ENCODE measurements around the gene FAM135A.

FAM135A gene

GRCh38 chr6:70385901-70386300, 27.4 kb upstream of the FAM135A start:
- DNase-seq (ENCODE audit: low read depth) = peak; percentile 9
- TF ChIP-seq CTCF (conservative IDR thresholded peaks at IDR 0.05; ENCODE audit: low read depth, low read length) = no peak
- no peak overlapping the region for H3K4me3 ChIP-seq (ENCODE audit: low read depth, low read length)

DNA sequence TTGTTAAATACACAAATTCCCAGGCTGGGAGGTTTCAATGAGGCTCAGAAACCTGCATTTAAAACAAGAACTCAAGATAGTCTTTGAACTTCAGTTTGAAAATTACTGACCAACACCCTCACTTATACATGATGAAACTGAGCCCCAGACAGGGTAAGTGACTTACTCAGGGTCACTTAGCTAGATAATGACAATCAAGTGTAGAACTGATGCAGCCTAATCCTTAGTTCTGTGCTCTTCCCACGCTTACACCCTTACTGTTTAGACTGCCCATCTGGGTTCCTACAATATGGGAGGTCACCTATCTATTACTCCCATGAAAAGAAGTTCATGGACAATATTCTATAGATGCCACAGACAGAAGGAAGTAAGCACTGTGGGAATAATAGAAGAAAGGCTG, 24.5 kb upstream of the FAM135A start:
- no peak for TF ChIP-seq CTCF (conservative IDR thresholded peaks at IDR 0.05; ENCODE audit: low read depth, low read length)

DNA sequence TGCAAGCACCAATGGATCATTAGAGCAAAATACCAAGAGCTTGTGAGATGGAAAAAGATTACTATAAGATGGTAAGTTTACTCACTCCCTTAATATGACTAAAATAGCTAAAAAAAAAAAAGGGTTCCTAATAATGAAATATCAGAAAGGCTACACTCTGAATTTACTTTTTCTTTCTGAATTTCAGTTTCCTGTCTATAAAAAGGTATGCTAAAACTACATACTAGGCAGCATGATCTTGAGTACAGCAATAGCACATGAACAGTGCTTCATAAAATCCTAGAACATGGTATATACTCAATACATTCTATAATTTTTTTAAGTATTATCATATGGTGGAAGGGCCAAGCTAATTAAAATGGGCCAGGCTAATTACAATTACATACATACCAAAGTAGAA, 24.0 kb upstream of the FAM135A start:
- no peak for TF ChIP-seq CTCF (conservative IDR thresholded peaks at IDR 0.05; ENCODE audit: low read depth, low read length)
- no peak for DNase-seq (ENCODE audit: low read depth)

More for the DNA sequence above, 24.5 kb upstream of the FAM135A start:
- DNase-seq (ENCODE audit: low read depth) = no peak
- no peak overlapping the region for H3K4me3 ChIP-seq (ENCODE audit: low read depth, low read length)

DNA sequence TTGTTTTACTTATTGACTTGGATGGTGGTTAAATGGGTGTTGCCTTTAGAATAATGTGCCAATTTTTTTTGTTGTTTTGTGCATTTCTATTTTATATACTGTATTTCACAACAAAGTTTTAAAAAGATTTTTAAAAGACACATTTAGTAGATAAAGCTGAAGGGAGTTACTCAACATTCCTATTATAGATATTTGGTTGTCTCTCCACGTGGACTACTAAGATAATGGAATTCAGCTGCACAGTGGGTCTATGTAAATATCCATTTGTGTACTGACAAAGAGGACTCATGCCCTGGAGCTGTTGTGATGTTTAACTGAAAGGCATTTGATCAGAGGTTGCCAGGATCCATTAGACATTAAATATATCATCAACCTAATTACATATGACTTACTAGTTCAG, 23.2 kb upstream of the FAM135A start:
- no peak overlapping the region for H3K4me3 ChIP-seq (ENCODE audit: low read depth, low read length)
- no peak for TF ChIP-seq CTCF (conservative IDR thresholded peaks at IDR 0.05; ENCODE audit: low read depth, low read length)
- no peak for DNase-seq (ENCODE audit: low read depth)

More for the DNA sequence above, 24.0 kb upstream of the FAM135A start:
- no peak overlapping the region for H3K4me3 ChIP-seq (ENCODE audit: low read depth, low read length)

DNA sequence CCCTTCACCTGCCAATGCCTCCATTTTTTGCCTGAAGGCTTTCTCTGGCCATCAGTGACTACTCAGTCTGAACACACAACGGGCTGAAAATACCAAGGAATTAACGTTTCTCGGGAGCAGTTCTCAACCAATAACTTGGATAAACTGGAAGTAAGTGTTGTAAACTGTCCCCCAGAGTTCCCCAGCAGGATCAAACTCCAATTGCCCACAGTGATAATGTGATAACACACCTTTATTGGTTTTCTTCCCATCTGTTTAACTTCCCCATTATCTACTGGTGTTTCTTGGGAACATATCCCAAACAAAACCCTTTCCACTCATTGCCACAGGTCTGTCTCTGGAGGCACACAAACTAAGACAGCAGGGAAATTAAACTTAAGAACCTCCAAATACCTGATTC, 21.8 kb upstream of the FAM135A start:
- no peak for DNase-seq (ENCODE audit: low read depth)
- no peak overlapping the region for H3K4me3 ChIP-seq (ENCODE audit: low read depth, low read length)

DNA sequence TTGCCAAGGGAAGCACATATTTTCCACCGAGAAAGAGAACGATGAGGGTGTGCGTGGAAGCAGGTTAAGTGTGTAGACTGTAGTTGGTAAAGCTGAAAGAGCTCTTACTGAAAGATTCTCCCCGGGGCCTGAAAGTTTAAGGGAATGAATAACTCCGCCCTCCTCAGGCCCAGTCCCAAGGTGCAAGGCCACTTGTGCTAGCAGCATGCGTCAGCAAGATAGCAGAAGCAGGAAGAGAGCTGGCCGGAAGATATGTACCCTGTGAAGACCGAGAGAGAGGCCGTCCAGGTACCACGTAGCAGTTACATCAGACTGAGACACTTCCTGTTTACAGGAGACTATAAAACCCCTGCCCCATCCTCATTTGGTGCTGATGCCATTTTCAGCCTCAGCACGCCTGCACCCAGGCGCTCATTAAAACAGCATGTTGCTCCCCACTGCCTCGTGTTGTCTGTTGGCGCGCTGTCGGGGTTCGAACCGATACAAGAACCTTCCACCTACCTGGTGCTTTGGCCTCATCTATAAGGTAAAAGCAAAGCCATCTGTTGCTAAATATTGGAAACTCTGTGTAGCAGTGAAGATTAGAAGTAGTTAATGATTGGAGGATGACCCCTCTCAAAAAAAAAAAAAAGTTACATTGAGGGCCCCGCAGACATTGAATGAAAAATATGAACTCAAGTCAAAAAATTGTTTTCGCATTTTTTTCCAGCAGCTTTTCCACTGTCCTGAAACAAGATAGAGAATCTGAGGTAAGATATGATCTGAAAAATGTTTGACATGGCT, 18.6 kb upstream of the FAM135A start:
- DNase-seq (ENCODE audit: low read depth) = no peak
- H3K4me3 ChIP-seq (ENCODE audit: low read depth, low read length) = no peak overlapping the region
- no peak for TF ChIP-seq CTCF (conservative IDR thresholded peaks at IDR 0.05; ENCODE audit: low read depth, low read length)

More for the DNA sequence above, 21.8 kb upstream of the FAM135A start:
- no peak for TF ChIP-seq CTCF (conservative IDR thresholded peaks at IDR 0.05; ENCODE audit: low read depth, low read length)

GRCh38 chr6:70395301-70395672, 18.0 kb upstream of the FAM135A start:
- H3K4me3 ChIP-seq (ENCODE audit: low read depth, low read length) = no peak overlapping the region
- DNase-seq (ENCODE audit: low read depth) = no peak
- no peak for TF ChIP-seq CTCF (conservative IDR thresholded peaks at IDR 0.05; ENCODE audit: low read depth, low read length)
